ENCODE results near the gene PPIE.

DNA sequence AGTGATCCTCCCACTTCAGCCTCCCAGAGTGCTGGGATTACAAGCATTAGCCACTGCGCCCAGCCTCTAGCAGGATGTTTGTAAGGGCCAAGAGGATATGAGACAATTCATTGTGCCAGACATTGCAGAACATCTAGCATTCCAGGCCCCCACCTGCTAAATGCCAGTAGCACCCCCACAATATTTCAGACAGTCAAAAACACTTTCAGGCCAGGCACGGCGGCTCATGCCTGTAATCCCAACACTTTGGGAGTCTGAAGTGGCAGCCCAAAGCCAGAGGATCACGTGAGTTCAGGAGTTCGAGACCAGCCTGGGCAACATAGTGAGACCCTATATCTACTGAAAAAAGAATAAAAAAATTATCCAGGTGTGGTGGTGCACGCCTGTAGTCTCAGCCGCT lies 12.9 kb downstream of the PPIE start:
- no peak for TF ChIP-seq POLR2A (IDR thresholded peaks at IDR 0.05)
- TF ChIP-seq, protein P1, sequence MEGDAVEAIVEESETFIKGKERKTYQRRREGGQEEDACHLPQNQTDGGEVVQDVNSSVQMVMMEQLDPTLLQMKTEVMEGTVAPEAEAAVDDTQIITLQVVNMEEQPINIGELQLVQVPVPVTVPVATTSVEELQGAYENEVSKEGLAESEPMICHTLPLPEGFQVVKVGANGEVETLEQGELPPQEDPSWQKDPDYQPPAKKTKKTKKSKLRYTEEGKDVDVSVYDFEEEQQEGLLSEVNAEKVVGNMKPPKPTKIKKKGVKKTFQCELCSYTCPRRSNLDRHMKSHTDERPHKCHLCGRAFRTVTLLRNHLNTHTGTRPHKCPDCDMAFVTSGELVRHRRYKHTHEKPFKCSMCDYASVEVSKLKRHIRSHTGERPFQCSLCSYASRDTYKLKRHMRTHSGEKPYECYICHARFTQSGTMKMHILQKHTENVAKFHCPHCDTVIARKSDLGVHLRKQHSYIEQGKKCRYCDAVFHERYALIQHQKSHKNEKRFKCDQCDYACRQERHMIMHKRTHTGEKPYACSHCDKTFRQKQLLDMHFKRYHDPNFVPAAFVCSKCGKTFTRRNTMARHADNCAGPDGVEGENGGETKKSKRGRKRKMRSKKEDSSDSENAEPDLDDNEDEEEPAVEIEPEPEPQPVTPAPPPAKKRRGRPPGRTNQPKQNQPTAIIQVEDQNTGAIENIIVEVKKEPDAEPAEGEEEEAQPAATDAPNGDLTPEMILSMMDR (IDR thresholded peaks at IDR 0.05), result no peak
